GM12878 (cell line): ENCODE measurements around the gene GPER1. TPM values are rescaled to one million over a fixed set of nuclear protein-coding genes. Genes with fewer than 3 reads are reported as not detected.
A peak's percentile ranks its signal among the peaks of the same experiment; 100 is the strongest.

Experiments used
- BCL11A ChIP-seq: IDR thresholded peaks from 2 replicates; pipeline ENCODE4 v1.6.1; 2011; ENCODE audit warnings: low read depth, low read length
- CREM ChIP-seq: IDR thresholded peaks from 2 replicates; pipeline ENCODE4 v1.6.1; 2014; ENCODE audit warnings: antibody characterized with exemption, low read depth
- E2F8 ChIP-seq: fragments of 450-650 bp; IDR thresholded peaks from 2 replicates; pipeline ENCODE4 v1.6.1; 2018; ENCODE audit warnings: mild to moderate bottlenecking, low read depth, moderate library complexity; ENCODE audit not compliant: partially characterized antibody
- HCFC1 ChIP-seq: fragments of 150-350 bp; IDR thresholded peaks from 2 replicates; pipeline ENCODE4 v1.6.1; 2014; ENCODE audit warnings: low read length
- MEF2B ChIP-seq: fragments of 450-650 bp; IDR thresholded peaks from 2 replicates; pipeline ENCODE4 v1.6.1; 2018; ENCODE audit warnings: mild to moderate bottlenecking, moderate library complexity; ENCODE audit not compliant: partially characterized antibody, poor library complexity, severe bottlenecking
- MYB ChIP-seq: fragments of 150-350 bp; IDR thresholded peaks from 2 replicates; pipeline ENCODE4 v1.6.1; 2014; ENCODE audit warnings: mild to moderate bottlenecking, low read depth, low read length, borderline replicate concordance
- NFIC ChIP-seq: IDR thresholded peaks from 2 replicates; pipeline ENCODE4 v1.6.1; 2012; ENCODE audit warnings: low read depth, mild to moderate bottlenecking, inconsistent platforms, low read length, moderate library complexity
- NKRF ChIP-seq: fragments of 450-650 bp; conservative IDR thresholded peaks from 2 replicates; pipeline ENCODE4 v1.6.1; 2017; ENCODE audit warnings: mild to moderate bottlenecking, moderate library complexity
- PRDM15 ChIP-seq: fragments of 450-650 bp; formaldehyde crosslinking; IDR thresholded peaks from 2 replicates; pipeline ENCODE4 v1.4.0; 2020; ENCODE audit warnings: mild to moderate bottlenecking, moderate library complexity
- RBBP5 ChIP-seq: fragments of 200-600 bp; sonication (generic); conservative IDR thresholded peaks from 2 replicates; pipeline ENCODE4 v1.6.1; 2016
- RFX5 ChIP-seq: IDR thresholded peaks from 2 replicates; pipeline ENCODE4 v1.6.1; 2011; ENCODE audit warnings: low read depth, low read length, improper control_type of control experiment
- SRF ChIP-seq, 2 experiments: IDR thresholded peaks; 2 replicates each; pipeline ENCODE4 v1.6.1; 2011; ENCODE audit warnings: low read depth in 2 of 2, low read length in 2 of 2, mild to moderate bottlenecking in 1 of 2, moderate library complexity in 1 of 2
- TCF12 ChIP-seq: IDR thresholded peaks from 2 replicates; pipeline ENCODE4 v1.6.1; 2011; ENCODE audit warnings: low read depth, mild to moderate bottlenecking, low read length
- TCF3 ChIP-seq: IDR thresholded peaks from 2 replicates; pipeline ENCODE4 v1.6.1; 2012; ENCODE audit warnings: low read depth, mild to moderate bottlenecking, low read length, borderline replicate concordance; ENCODE audit not compliant: insufficient read depth
- ZNF217 ChIP-seq: fragments of 450-650 bp; IDR thresholded peaks from 2 replicates; pipeline ENCODE4 v1.6.1; 2017; ENCODE audit warnings: antibody characterized with exemption, mild to moderate bottlenecking
- ZNF24 ChIP-seq: fragments of 450-650 bp; IDR thresholded peaks from 2 replicates; pipeline ENCODE4 v1.6.1; 2017; ENCODE audit warnings: antibody characterized with exemption, mild to moderate bottlenecking
- polyA plus RNA-seq, 11 experiments: library from polyadenylated mRNA; depleted of rRNA in 4 of 11; unstranded in 6 of 11; stranded (reverse) in 5 of 11; fragments of >200 nt; fragmentation: Nextera tagmentation in 4 of 11; fragmentation: Illumina TruSeq in 1 of 11; extraction: Ambion mirVana in 4 of 11; extraction: Trizol in 1 of 11; gene quantifications; 1 replicate in 1 of 11; 2 replicates in 10 of 11; pipeline versions ENCODE4 v1.2.1 to v1.2.3, GENCODE V29; 2011 to 2016; ENCODE audit warnings: inconsistent platforms in 2 of 11, missing spikeins in 2 of 11, low read depth in 1 of 11
- total RNA-seq, 4 experiments: library from RNA; depleted of rRNA in 3 of 4; stranded (reverse); fragments of >200 nt in 3 of 4; fragmentation: Illumina TruSeq in 1 of 4; extraction: Trizol in 1 of 4; gene quantifications; 2 replicates each; pipeline versions ENCODE4 v1.2.1 to v1.2.3, GENCODE V29; 2013 to 2021
- TF ChIP-seq, protein P1 (sequence below): fragments of 450-650 bp; IDR thresholded peaks from 2 replicates; pipeline ENCODE4 v1.6.1; 2017; ENCODE audit warnings: mild to moderate bottlenecking, moderate library complexity
- TF ChIP-seq, protein P2 (sequence below): IDR thresholded peaks from 2 replicates; pipeline ENCODE4 v1.6.1; 2011; ENCODE audit warnings: low read depth, mild to moderate bottlenecking, low read length, moderate library complexity, borderline replicate concordance; ENCODE audit errors: extremely low read depth

Gene GPER1
- total and polyA plus RNA-seq, 10 of the 15 experiments (the other 5 are each of a cell fraction or from before 2014, with no cell fraction given): 0.03 to 6.5 (median 2.6) TPM

GRCh38 chr7:1105189-1105588, 17.3 kb downstream of the GPER1 start (continued):
- TF ChIP-seq ZNF217: no peak
- TF ChIP-seq, protein P1, sequence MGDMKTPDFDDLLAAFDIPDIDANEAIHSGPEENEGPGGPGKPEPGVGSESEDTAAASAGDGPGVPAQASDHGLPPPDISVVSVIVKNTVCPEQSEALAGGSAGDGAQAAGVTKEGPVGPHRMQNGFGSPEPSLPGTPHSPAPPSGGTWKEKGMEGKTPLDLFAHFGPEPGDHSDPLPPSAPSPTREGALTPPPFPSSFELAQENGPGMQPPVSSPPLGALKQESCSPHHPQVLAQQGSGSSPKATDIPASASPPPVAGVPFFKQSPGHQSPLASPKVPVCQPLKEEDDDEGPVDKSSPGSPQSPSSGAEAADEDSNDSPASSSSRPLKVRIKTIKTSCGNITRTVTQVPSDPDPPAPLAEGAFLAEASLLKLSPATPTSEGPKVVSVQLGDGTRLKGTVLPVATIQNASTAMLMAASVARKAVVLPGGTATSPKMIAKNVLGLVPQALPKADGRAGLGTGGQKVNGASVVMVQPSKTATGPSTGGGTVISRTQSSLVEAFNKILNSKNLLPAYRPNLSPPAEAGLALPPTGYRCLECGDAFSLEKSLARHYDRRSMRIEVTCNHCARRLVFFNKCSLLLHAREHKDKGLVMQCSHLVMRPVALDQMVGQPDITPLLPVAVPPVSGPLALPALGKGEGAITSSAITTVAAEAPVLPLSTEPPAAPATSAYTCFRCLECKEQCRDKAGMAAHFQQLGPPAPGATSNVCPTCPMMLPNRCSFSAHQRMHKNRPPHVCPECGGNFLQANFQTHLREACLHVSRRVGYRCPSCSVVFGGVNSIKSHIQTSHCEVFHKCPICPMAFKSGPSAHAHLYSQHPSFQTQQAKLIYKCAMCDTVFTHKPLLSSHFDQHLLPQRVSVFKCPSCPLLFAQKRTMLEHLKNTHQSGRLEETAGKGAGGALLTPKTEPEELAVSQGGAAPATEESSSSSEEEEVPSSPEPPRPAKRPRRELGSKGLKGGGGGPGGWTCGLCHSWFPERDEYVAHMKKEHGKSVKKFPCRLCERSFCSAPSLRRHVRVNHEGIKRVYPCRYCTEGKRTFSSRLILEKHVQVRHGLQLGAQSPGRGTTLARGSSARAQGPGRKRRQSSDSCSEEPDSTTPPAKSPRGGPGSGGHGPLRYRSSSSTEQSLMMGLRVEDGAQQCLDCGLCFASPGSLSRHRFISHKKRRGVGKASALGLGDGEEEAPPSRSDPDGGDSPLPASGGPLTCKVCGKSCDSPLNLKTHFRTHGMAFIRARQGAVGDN: peak; percentile 90
- TF ChIP-seq CREM: peak; percentile 61; the same call in 1 of the 2 replicates
- no peak for TF ChIP-seq MYB
- TF ChIP-seq SRF (IDR thresholded peaks at IDR 0.05; ENCODE audit: low read depth in 2 of 2, low read length in 2 of 2): no peak
- peak; percentile 59 for TF ChIP-seq MEF2B
- TF ChIP-seq NFIC: no peak
- TF ChIP-seq PRDM15: no peak
- no peak for TF ChIP-seq RFX5
- TF ChIP-seq BCL11A: 0 out of 2 replicates have a peak, but pooled peaks have one; percentile 21
- TF ChIP-seq HCFC1: no peak
- TF ChIP-seq E2F8: no peak
- TF ChIP-seq, protein P2, sequence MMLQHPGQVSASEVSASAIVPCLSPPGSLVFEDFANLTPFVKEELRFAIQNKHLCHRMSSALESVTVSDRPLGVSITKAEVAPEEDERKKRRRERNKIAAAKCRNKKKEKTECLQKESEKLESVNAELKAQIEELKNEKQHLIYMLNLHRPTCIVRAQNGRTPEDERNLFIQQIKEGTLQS: no peak
- peak; percentile 79; the same call in 1 of the 2 replicates for TF ChIP-seq TCF12
- no peak for TF ChIP-seq NKRF
- TF ChIP-seq RBBP5: no peak
- TF ChIP-seq ZNF24: no peak
- TF ChIP-seq TCF3: no peak
